Hair follicle dermal papilla cell (primary cell): ENCODE data around the gene FAM72D. TPM values are rescaled to one million over a fixed set of nuclear protein-coding genes. Genes with fewer than 3 reads are reported as not detected.

Experiments
- total RNA-seq: library from RNA; depleted of rRNA; stranded (reverse); fragments of >200 nt; gene quantifications from 2 replicates; pipeline ENCODE4 v1.2.3, GENCODE V29; 2012

FAM72D gene
- total RNA-seq = 0.12 TPM in 1 of 2 replicates, not detected in the other

DNA sequence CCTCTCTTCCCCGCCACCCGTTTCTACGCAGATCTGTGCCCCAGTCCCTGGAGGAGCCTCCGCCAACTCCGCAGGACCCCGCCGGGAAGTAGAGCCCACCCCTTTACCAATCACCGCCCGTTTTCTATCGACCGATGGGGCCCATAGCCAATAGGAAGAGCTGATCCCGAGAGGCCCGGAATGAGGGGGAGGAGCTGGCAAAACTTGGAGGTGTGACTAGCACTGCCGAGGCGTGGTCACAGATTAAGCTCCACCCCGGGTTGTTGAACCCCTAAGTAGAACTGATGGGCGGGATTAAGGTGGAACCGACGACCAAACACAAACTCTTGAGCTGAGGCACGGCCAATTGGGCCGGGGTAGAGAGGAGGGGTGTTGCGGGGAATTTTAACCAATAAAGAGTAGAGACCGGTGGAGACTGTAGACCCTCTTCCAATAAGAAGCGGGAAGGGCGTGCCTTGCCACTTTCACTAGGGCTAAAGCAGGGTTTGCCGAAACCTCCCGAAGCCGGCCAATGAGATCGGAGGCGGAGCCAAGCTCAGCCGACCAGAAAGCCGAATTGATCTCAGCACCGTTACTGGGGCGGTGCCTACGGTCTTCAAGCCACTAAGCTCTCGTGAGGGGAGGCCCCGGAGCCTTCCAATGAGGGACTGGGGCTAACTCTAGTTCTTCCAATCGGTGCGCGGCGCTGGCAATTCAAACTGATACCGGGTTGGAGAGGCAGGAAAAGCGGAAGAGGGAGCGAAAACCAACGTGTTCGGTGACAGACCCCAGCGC is at the start of gene FAM72D, which contains the start of gene SRGAP2B:
FAM72D (plus strand) TSS at position 691 of the 774 bp plus-strand sequence. CDS start 874 bp downstream, outside the sequence.
SRGAP2B (minus strand) TSS at position 45 of the 774 bp plus-strand sequence. CDS start 2,427 bp downstream, outside the sequence.

Other genes with a start within 250 kb of the FAM72D start
- 43.8 and 46.9 TPM in 2 replicates for gene SRGAP2B, start 646 bp upstream of the FAM72D start, total RNA-seq
- gene PPIAL4D, start 146.2 kb downstream of the FAM72D start, total RNA-seq = not detected in 2 replicates